GM13976 (cell line): ENCODE measurements around the gene GARNL3.

Experiments used
- DNase-seq: peaks from one replicate; pipeline ENCODE4 v3.0.0; 2012; ENCODE audit warnings: low spot score
- CTCF ChIP-seq: IDR thresholded peaks from 2 replicates; pipeline ENCODE4 v1.5.1; 2012; ENCODE audit warnings: borderline replicate concordance, mild to moderate bottlenecking; ENCODE audit not compliant: insufficient read depth; ENCODE audit errors: extremely low read depth, missing control alignments, control extremely low read depth
- in situ Hi-C: fragments of 300-500 bp; cut with MboI; formaldehyde crosslinking; loops from one replicate; pipeline ENCODE4 v1.12.0; 2022; ENCODE audit warnings: low sequenced_read_pairs, mixed read lengths, inconsistent platforms; ENCODE audit not compliant: unreplicated experiment

Gene GARNL3

DNA sequence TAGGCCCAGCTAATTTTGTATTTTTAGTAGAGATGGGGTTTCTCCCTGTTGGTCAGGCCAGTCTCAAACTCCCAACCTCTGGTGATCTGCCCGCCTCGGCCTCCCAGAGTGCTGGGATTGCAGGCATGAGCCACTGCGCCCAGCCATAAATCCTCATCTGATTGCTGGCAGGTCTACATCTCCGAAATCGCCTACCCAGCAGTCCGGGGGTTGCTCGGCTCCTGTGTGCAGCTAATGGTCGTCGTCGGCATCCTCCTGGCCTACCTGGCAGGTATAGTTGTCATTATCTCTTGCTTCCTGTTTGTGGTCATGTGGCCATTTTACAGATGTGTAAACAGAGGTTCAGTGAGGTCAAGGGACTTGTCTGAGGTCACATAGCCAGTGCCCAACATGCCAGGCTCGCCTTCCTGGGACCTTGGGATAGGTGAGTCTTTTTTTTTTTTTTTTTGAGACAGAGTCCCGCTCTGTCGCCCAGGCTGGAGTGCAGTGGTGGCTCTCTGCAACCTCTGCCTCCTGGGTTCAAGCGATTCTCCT lies 135.2 kb downstream of the GARNL3 start:
- TF ChIP-seq CTCF: no peak
- in situ Hi-C loops: loop anchor here (25.0 kb wide), 1 partner anchor 463 kb away; no protein-coding TSS in a partner anchor
- DNase-seq: no peak

- no peak for TF ChIP-seq CTCF
- in situ Hi-C loops: loop anchor here (25.0 kb wide), 1 partner anchor 465 kb away; no protein-coding TSS in a partner anchor
- no peak for DNase-seq
Observed at GRCh38 chr9:127402401-127403090, 138.0 kb downstream of the GARNL3 start.

GRCh38 chr9:127403507-127404192 lies 139.1 kb downstream of the GARNL3 start:
- no peak for TF ChIP-seq CTCF
- in situ Hi-C loops: loop anchor here (25.0 kb wide), 1 partner anchor 466 kb away; no protein-coding TSS in a partner anchor
- DNase-seq: no peak

- in situ Hi-C loops: loop anchor here (25.0 kb wide), 1 partner anchor 467 kb away; no protein-coding TSS in a partner anchor
- DNase-seq: no peak
- TF ChIP-seq CTCF: no peak
Observed at GRCh38 chr9:127404631-127405030, 140.1 kb downstream of the GARNL3 start.

DNA sequence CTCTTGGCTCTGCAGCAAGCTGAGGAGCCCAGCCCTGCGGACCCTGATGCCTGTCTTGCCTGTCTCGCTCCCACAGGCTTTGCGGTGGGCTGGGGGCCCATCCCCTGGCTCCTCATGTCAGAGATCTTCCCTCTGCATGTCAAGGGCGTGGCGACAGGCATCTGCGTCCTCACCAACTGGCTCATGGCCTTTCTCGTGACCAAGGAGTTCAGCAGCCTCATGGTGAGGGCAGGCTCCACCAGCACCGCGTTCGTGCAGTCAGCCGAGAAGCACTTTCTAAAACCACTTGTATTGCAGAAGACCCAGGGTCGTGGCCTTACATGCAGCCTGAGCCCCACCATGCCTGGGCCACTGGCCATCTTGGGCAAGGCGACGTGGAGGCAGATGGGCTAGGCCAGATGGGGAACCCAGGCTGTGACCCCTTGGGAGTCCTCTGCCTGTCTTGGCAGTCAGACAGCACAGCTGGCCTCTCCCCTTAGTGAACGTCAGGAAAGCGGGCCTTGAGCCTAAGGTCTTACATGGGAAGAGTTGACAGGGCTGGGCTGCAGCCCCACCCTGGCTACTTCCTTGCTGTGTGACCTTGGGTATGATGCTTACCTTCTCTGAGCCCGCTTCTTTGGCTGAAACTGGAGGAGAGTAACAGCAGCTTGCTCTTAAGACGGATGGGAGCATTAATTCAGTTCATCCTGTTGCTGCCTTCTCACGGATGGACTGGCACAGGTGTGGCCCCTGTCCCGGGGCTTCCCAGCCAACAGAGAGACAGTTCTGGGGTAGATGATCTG lies 141.0 kb downstream of the GARNL3 start:
- DNase-seq: no peak
- in situ Hi-C loops: loop anchor here (25.0 kb wide), 1 partner anchor 468 kb away; no protein-coding TSS in a partner anchor
- no peak for TF ChIP-seq CTCF
